ENCODE data around the gene CELSR3. TPM values are rescaled to one million over a fixed set of nuclear protein-coding genes. Genes with fewer than 3 reads are reported as not detected.

CELSR3 gene
- total RNA-seq, 1 donor from 2014 or later = 162 TPM

DNA sequence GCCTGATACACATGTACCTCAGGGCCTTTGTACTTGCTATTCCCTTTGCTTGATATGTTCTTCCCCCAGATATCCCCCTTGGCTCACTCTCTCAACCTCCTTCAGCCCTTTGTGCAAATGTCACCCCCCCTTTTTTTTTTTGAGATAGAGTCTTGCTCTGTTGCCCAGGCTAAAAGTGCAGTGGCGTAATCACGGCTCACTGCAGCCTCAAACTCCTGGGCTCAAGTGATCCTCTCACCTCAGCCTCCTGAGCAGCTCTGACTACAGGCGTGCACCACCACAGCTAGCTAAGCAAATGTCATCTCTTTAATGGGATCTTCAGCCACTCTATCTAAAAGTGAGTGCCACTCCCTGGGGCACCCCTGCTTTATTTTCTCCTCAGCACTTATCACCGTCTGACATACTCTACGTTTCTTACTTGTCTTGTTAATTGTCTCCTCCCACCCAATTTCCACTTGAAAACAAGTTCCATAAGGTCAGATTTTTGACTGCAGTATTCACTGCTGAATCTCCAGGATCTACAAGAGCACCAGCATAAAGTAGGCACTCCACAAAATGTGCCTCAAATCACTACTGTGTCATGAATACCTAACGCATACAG, 39.7 kb upstream of the CELSR3 start:
- H3K27ac Mint-ChIP-seq (ENCODE audit: unreplicated experiment) = peak overlapping the region; percentile 20
- H3K9me3 Mint-ChIP-seq (ENCODE audit: unreplicated experiment) = peaks cover 2% of the 10 kb centered on the region
- no peaks in the 10 kb centered on the region for H3K36me3 Mint-ChIP-seq (ENCODE audit: unreplicated experiment)
- TF ChIP-seq, protein P1, sequence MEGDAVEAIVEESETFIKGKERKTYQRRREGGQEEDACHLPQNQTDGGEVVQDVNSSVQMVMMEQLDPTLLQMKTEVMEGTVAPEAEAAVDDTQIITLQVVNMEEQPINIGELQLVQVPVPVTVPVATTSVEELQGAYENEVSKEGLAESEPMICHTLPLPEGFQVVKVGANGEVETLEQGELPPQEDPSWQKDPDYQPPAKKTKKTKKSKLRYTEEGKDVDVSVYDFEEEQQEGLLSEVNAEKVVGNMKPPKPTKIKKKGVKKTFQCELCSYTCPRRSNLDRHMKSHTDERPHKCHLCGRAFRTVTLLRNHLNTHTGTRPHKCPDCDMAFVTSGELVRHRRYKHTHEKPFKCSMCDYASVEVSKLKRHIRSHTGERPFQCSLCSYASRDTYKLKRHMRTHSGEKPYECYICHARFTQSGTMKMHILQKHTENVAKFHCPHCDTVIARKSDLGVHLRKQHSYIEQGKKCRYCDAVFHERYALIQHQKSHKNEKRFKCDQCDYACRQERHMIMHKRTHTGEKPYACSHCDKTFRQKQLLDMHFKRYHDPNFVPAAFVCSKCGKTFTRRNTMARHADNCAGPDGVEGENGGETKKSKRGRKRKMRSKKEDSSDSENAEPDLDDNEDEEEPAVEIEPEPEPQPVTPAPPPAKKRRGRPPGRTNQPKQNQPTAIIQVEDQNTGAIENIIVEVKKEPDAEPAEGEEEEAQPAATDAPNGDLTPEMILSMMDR (IDR thresholded peaks at IDR 0.05; ENCODE audit: partially characterized antibody, unreplicated experiment) = no peak
- peaks cover 2% of the 10 kb centered on the region for H3K27me3 Mint-ChIP-seq (ENCODE audit: unreplicated experiment)
- H3K4me1 Mint-ChIP-seq (ENCODE audit: low read depth, unreplicated experiment) = peaks cover 5% of the 10 kb centered on the region
- peak overlapping the region; percentile 3 for H3K4me3 Mint-ChIP-seq (ENCODE audit: unreplicated experiment)
- DNase-seq = no peak

DNA sequence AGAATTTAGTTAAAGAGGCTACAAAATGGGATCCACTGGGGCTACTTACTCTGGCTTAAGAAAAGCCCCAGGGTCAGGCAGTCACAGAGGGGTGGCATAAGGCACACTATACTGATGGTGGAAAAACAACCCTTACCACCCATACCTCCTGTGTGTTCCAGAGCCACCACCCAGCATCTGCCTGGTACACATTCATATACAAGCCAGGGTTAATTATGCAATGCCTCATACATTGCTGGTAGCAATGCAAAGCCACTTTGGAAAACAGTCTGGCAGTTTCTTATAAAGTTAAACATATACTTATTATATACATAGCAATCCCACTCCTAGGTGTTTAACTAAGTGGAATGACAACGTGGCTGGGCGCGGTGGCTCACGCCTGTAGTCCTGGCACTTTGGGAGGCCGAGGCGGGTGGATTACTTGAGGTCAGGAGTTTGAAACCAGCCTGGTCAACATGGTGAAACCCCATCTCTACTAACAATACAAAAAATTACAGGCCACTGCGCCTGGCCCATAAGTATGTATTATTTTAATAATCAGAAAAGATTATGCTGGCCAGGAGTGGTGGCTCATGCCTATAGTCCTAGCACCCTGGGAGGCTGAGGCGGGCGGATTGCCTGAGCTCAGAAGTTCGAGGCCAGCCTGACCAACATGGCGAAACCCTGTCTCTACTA, 38.2 kb upstream of the CELSR3 start:
- DNase-seq = no peak
- TF ChIP-seq, protein P1 (IDR thresholded peaks at IDR 0.05; ENCODE audit: partially characterized antibody, unreplicated experiment) = no peak
- Mint-ChIP-seq H3K9me3 (ENCODE audit: unreplicated experiment) (peaks cover 2% of the 10 kb centered on the region), H3K27ac (ENCODE audit: unreplicated experiment) (no peak overlapping the region), H3K4me1 (ENCODE audit: low read depth, unreplicated experiment) (peaks cover 11% of the 10 kb centered on the region), H3K4me3 (ENCODE audit: unreplicated experiment) (no peak overlapping the region), H3K36me3 (ENCODE audit: unreplicated experiment) (no peaks in the 10 kb centered on the region), H3K27me3 (ENCODE audit: unreplicated experiment) (peaks cover 2% of the 10 kb centered on the region)

DNA sequence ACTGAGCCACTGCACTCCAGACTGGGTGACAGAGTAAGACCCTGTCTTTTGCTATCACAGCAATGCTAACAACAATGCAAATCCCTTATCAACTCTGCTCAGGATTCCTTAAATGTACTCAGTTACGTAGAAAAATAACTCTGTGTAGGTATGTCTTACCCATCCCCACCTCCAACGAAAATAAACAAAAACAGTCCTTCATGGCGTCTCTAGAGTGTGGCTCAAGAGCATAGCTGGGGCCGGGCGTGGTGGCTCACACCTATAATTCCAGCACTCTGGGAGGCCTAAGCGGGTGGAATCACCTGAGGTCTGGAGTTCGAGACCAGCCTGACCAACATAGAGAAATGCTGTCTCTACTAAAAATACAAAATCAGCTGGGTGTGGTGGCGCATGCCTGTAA, 36.2 kb upstream of the CELSR3 start:
- peaks cover 3% of the 10 kb centered on the region for H3K27me3 Mint-ChIP-seq (ENCODE audit: unreplicated experiment)
- peaks cover 4% of the 10 kb centered on the region for H3K36me3 Mint-ChIP-seq (ENCODE audit: unreplicated experiment)
- no peak for DNase-seq
- H3K4me1 Mint-ChIP-seq (ENCODE audit: low read depth, unreplicated experiment) = peaks cover 22% of the 10 kb centered on the region
- H3K9me3 Mint-ChIP-seq (ENCODE audit: unreplicated experiment) = peaks cover 10% of the 10 kb centered on the region
- no peak overlapping the region for H3K27ac Mint-ChIP-seq (ENCODE audit: unreplicated experiment)
- no peak overlapping the region for H3K4me3 Mint-ChIP-seq (ENCODE audit: unreplicated experiment)
- TF ChIP-seq, protein P1 (IDR thresholded peaks at IDR 0.05; ENCODE audit: partially characterized antibody, unreplicated experiment) = no peak

DNA sequence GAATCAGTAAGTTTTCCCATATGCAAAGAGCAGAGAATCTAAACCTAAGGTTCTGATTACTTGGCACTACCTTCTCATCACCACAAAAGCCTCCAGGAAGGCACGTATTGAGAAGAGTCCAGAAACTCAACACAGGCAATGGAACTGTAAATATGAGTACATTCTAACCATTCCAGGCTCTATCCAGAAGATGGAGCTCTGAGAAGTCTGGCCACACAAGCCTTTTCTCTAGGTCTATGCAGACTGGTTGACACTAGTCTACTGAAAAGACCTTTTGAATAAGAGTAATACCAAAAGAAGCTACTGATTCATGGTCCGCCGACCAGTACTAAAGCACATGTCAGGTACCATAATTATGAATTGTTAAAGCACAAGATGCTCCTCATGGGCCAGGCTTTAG, 35.3 kb upstream of the CELSR3 start:
- Mint-ChIP-seq H3K36me3 (ENCODE audit: unreplicated experiment) (peaks cover 4% of the 10 kb centered on the region), H3K27ac (ENCODE audit: unreplicated experiment) (no peak overlapping the region), H3K4me3 (ENCODE audit: unreplicated experiment) (no peak overlapping the region), H3K9me3 (ENCODE audit: unreplicated experiment) (peaks cover 11% of the 10 kb centered on the region), H3K4me1 (ENCODE audit: low read depth, unreplicated experiment) (peaks cover 21% of the 10 kb centered on the region), H3K27me3 (ENCODE audit: unreplicated experiment) (peaks cover 3% of the 10 kb centered on the region)
- DNase-seq = no peak
- TF ChIP-seq, protein P1 (IDR thresholded peaks at IDR 0.05; ENCODE audit: partially characterized antibody, unreplicated experiment) = no peak

DNA sequence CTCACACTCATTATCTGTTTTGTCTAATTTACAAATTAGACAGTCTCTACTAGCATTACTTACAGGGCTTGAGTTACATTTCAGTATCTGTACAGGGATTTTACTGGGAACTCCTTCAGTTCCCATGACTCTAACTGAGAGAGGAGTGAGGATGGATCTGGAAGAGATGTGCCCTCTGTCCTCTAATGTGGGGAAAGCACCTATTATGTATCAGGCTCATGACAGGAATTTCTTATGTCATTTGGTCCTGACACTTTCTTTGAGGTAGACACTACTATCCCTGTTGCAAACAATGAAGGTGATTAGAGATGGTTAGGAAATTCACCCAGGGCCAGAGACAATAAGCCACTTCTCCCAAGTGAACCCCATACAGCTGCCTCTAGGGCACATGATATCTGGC, 33.9 kb upstream of the CELSR3 start:
- peaks cover 4% of the 10 kb centered on the region for H3K36me3 Mint-ChIP-seq (ENCODE audit: unreplicated experiment)
- DNase-seq = no peak

More for the DNA sequence above, 33.9 kb upstream of the CELSR3 start:
- H3K27ac Mint-ChIP-seq (ENCODE audit: unreplicated experiment) = peak overlapping the region; percentile 77
- H3K4me3 Mint-ChIP-seq (ENCODE audit: unreplicated experiment) = peak overlapping the region; percentile 32
- H3K27me3 Mint-ChIP-seq (ENCODE audit: unreplicated experiment) = peaks cover 4% of the 10 kb centered on the region
- TF ChIP-seq, protein P1 (IDR thresholded peaks at IDR 0.05; ENCODE audit: partially characterized antibody, unreplicated experiment) = no peak
- peaks cover 19% of the 10 kb centered on the region for H3K4me1 Mint-ChIP-seq (ENCODE audit: low read depth, unreplicated experiment)
- peaks cover 12% of the 10 kb centered on the region for H3K9me3 Mint-ChIP-seq (ENCODE audit: unreplicated experiment)

All from glutamatergic neuron (in vitro differentiated cells).